Mucosa of descending colon (tissue), 3 donors: ENCODE data around the gene RDH14. TPM values are rescaled to one million over a fixed set of nuclear protein-coding genes. Genes with fewer than 3 reads are reported as not detected.

Source experiments
- ATAC-seq: fragments of 200-7000 bp; cut with Tn5 transposase; one replicate; pipeline ENCODE4 v1.9.1; 2020; ENCODE audit warnings: mild to moderate bottlenecking, moderate library complexity
- DNase-seq, 3 donors: peaks; one replicate each; pipeline ENCODE4 v3.0.0-alpha.2; 2020
- H3K36me3 ChIP-seq: fragments of 200-600 bp; one replicate; pipeline ENCODE4 v1.8.0; 2021; ENCODE audit warnings: low read depth, mild to moderate bottlenecking
- H3K4me1 ChIP-seq: fragments of 200-600 bp; one replicate; pipeline ENCODE4 v1.8.0; 2021; ENCODE audit warnings: low read depth, mild to moderate bottlenecking
- H3K4me3 ChIP-seq: fragments of 200-600 bp; one replicate; pipeline ENCODE4 v1.8.0; 2021; ENCODE audit warnings: mild to moderate bottlenecking
- H3K9me3 ChIP-seq: fragments of 200-600 bp; one replicate; pipeline ENCODE4 v1.8.0; 2021; ENCODE audit warnings: mild to moderate bottlenecking
- intact Hi-C, 2 donors: fragments of 100-400 bp; cut with DNase I in 1 of 2; cut with micrococcal nuclease in 1 of 2; formaldehyde crosslinking; loops; one replicate each; pipeline versions ENCODE4 v1.11.0 to v1.11.1; 2022; cut with DNase I, micrococcal nuclease
- total RNA-seq, 3 donors: library from RNA; stranded (reverse); fragmentation: NEBNext Ultra II Directional in 2 of 3; extraction: Animal tissue kit (Norgen Biotek cat#: 25700) in 2 of 3; gene quantifications; one replicate each; pipeline versions ENCODE4 v1.2.1 to v1.2.4, GENCODE V29; 2021 to 2023
- TF ChIP-seq, protein P1 (sequence below): fragments of 200-600 bp; IDR thresholded peaks from one replicate; pipeline ENCODE4 v1.8.0; 2022; ENCODE audit warnings: antibody characterized with exemption, mild to moderate bottlenecking
- donor health status: DM: no; HTN: no; CAD: no; lungs with moderate emphysema.
- donor health status: DM: no; HTN: no; CAD: no.
- donor health status: DM: no; HTN: yes; CAD: no.

RDH14 gene
- total RNA-seq, 3 donors from 2014 or later, result 16.2 to 25.3 (median 17.1) TPM

DNA sequence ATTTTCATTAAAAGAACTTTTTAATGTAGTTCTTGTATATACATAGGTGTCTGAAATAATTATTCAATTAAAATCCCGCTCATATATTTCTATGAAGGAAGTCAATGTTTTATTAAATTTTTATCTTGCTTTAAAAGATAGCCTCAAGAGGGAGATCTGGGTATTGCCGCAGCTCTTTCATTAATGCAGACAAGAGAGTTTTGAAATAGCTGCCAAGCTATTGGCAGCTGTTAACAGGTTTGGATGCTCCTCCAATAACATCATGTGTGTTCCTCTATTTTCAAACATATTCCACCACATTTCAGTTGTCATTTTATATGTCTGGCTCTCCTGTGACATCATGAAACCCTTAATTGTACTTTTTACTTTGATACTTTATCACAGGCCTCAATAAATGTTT, 41.8 kb upstream of the RDH14 start:
- intact Hi-C loops, result no loop called here
- Histone ChIP-seq H3K36me3 (no peaks in the 10 kb centered on the region), H3K4me1 (no peaks in the 10 kb centered on the region), H3K4me3 (no peak overlapping the region), H3K9me3 (no peaks in the 10 kb centered on the region)
- no peak for DNase-seq
- TF ChIP-seq, protein P1, sequence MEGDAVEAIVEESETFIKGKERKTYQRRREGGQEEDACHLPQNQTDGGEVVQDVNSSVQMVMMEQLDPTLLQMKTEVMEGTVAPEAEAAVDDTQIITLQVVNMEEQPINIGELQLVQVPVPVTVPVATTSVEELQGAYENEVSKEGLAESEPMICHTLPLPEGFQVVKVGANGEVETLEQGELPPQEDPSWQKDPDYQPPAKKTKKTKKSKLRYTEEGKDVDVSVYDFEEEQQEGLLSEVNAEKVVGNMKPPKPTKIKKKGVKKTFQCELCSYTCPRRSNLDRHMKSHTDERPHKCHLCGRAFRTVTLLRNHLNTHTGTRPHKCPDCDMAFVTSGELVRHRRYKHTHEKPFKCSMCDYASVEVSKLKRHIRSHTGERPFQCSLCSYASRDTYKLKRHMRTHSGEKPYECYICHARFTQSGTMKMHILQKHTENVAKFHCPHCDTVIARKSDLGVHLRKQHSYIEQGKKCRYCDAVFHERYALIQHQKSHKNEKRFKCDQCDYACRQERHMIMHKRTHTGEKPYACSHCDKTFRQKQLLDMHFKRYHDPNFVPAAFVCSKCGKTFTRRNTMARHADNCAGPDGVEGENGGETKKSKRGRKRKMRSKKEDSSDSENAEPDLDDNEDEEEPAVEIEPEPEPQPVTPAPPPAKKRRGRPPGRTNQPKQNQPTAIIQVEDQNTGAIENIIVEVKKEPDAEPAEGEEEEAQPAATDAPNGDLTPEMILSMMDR, result no peak
- no peak for ATAC-seq

DNA sequence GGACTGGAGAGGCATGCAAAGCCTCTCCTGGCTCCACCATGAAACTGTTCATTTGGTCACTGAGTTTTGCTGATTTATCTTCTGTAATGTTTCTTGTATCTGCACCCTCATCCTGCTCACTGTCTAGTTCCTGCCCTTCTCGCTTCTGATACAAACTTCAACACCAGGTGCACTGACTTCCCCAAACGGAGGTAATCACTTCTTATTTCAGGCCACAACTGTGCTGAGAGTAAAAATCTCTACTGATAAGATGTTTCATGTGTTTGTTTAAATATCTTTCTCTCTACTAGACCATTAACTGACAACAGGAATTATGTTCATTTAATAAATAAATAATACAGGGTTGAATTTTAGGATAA, 39.8 kb upstream of the RDH14 start:
- Histone ChIP-seq H3K4me1 (no peaks in the 10 kb centered on the region), H3K4me3 (no peak overlapping the region), H3K9me3 (no peaks in the 10 kb centered on the region), H3K36me3 (no peaks in the 10 kb centered on the region)
- TF ChIP-seq, protein P1, result no peak
- DNase-seq (no peak), ATAC-seq (no peak)
- intact Hi-C loops, result no loop called here

DNA sequence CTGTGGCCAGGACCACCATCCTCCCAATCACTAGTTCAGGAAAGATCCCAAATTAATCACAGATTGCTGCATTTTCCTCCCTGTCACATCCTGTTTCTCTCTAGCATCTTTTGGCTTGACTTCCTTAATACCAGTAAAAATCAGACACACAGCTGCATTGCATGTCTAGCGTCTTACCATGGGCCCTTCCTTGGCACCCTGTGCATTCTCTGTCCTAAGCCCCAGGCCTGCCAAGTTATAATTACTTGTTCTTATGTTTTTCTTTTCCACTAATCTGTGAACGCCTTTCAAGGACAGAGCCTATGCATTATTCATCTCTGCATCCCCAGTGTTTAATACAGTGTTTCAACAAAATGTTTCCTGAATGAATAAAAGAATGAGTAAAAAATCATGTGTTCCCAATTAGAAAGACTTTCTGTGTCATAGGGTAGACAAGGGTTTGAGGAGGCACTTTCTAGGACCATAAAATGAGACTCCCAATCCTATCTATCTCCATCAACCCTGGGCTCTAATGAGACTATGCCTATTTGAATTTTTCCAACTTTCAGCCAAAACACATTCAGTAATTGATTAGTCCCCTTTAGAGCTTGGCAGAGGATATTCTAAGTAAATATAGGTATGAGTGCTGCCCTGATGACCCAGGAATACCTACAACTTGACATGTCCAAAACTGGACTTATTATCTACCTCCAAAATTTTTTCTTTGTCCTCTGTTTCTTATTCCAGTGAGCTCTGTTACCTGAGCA, 39.2 kb upstream of the RDH14 start:
- intact Hi-C loops, result no loop called here
- no peak for ATAC-seq
- Histone ChIP-seq H3K4me1 (no peaks in the 10 kb centered on the region), H3K4me3 (no peak overlapping the region), H3K36me3 (no peaks in the 10 kb centered on the region), H3K9me3 (no peaks in the 10 kb centered on the region)
- TF ChIP-seq, protein P1, result no peak
- no peak for DNase-seq

DNA sequence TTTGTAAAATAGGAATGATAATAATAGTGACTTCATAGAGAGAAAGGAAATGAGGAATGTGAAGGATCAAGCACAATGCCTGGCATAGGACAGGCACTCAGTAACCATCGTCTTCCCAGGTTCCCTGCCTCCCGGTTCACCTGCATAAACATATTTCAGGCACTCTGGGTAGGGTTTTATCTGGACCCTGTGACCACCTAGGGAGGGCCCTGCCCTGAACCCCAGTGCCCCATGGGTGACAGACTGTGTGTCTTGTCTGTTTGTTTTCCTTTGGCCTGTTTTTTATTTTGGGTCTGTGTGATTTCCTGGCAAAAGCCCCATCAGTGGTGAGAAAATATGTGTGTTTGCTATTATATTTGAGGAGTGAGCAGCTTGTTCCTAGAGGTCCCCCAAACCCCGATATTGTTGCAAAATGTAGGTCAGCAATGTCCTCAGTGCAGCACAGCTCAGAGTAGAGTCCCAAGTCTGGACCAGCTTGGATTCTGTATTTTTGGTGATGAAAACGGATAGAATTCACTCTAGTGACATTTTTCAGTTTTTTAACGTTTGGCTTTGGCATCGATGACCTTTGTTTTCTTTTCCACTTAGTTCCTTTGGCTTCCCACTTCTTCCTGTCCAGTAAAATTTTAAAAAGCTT, 38.5 kb upstream of the RDH14 start:
- no peak for DNase-seq
- TF ChIP-seq, protein P1, result no peak
- H3K4me3 ChIP-seq, result no peak overlapping the region
- no peaks in the 10 kb centered on the region for H3K4me1 ChIP-seq
- H3K36me3 ChIP-seq, result no peaks in the 10 kb centered on the region
- intact Hi-C loops, result no loop called here
- no peaks in the 10 kb centered on the region for H3K9me3 ChIP-seq
- no peak for ATAC-seq

DNA sequence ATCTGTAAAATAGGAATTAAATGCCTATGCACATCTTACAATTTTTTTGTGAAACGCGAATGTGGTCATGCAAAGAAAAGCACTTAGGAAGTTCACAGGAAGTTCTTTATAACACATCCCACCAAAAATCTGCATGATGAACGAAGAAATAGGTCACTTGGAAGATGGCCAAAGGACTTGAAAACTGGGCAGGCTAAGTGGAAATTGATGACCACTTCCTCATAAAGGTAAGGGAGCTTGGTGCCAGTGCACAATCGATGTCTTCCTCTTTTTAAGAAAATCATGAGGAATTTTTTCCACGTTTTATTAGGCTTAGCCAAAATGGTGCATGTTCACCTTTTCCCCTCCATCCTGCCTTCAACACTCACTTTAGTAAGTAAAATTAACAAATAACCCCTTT, 37.2 kb upstream of the RDH14 start:
- no peak for ATAC-seq
- intact Hi-C loops, result no loop called here
- Histone ChIP-seq H3K9me3 (no peaks in the 10 kb centered on the region), H3K4me1 (no peaks in the 10 kb centered on the region), H3K4me3 (no peak overlapping the region), H3K36me3 (no peaks in the 10 kb centered on the region)
- no peak for DNase-seq
- TF ChIP-seq, protein P1, result no peak
